HL-60 (cell line): ENCODE data around the gene ROPN1.

ENCODE experiments used
- CTCF ChIP-seq: IDR thresholded peaks from one replicate; pipeline ENCODE4 v1.5.1; 2011; ENCODE audit warnings: low read length, control low read depth, inconsistent platforms; ENCODE audit not compliant: insufficient read depth
- GABPA ChIP-seq: IDR thresholded peaks from 2 replicates; pipeline ENCODE4 v1.6.1; 2012; ENCODE audit warnings: low read depth
- POLR2AphosphoS5 ChIP-seq: IDR thresholded peaks from 2 replicates; pipeline ENCODE4 v1.6.1; 2012; ENCODE audit warnings: low read depth
- REST ChIP-seq: IDR thresholded peaks from 2 replicates; pipeline ENCODE4 v1.6.1; 2012; ENCODE audit warnings: low read depth; ENCODE audit not compliant: insufficient replicate concordance
- SPI1 ChIP-seq: IDR thresholded peaks from 2 replicates; pipeline ENCODE4 v1.6.1; 2012; ENCODE audit warnings: low read depth, mild to moderate bottlenecking, borderline replicate concordance

DNA sequence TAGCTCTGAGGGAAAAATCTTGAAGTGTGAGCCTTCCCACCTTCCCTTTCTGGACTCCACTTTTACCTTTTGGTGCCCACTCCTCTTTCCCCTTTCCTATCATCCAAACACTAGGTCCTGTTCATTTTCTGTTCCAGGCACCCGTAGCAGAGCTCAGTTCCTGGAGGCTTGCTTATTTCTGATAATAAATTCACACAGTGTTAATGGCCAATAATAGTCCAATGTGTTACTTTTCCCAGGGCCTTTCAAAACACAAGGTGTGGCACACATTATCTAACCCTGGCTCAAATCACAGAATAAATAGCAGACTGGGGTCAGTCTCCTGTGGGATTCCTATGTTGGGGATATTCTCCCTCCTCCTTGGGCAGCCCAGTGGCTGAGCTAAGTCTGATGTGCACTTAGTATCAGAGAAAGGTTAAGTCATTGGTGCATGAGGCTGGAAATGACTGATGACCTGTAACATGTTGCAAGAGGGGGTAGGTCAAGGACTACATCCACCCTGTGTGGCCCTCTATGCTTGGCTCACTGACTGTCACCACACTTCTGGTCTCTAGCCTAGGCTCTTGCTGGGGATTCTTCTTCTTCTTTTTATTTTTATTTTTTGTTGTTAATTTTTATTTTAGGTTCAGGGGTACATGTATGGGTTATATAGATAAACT, 43.7 kb upstream of the ROPN1 start:
- no peak for TF ChIP-seq CTCF
- TF ChIP-seq POLR2AphosphoS5 = no peak
- no peak for TF ChIP-seq REST
- TF ChIP-seq GABPA = no peak
- TF ChIP-seq SPI1 = no peak
